Tibial nerve (tissue), 3 donors: ENCODE results near the gene AOPEP.

Experiments
- CTCF ChIP-seq, 5 experiments: fragments of 200-600 bp in 3 of 5; fragments of 450-650 bp in 2 of 5; sonication (generic) in 3 of 5; IDR thresholded peaks; one replicate each; pipeline ENCODE4 v1.5.1; 2016 to 2019; ENCODE audit warnings: antibody characterized with exemption in 5 of 5, mild to moderate bottlenecking in 3 of 5, moderate library complexity in 2 of 5
- POLR2A ChIP-seq, 2 donors: fragments of 450-650 bp; IDR thresholded peaks; one replicate each; pipeline ENCODE4 v1.6.1; 2017; ENCODE audit warnings: antibody characterized with exemption in 2 of 2, mild to moderate bottlenecking in 2 of 2, moderate library complexity in 2 of 2

GRCh38 chr9:94950579-94951323 lies 224.3 kb downstream of the AOPEP start:
- TF ChIP-seq CTCF (IDR thresholded peaks at IDR 0.05) (no peak), POLR2A (IDR thresholded peaks at IDR 0.05) (no peak)
